Naive thymus-derived CD8-positive, alpha-beta T cell (primary cell): ENCODE results near the gene EFS. TPM values are rescaled to one million over a fixed set of nuclear protein-coding genes. Genes with fewer than 3 reads are reported as not detected.
A peak's percentile ranks its signal among the peaks of the same experiment; 100 is the strongest.

Experiments used
- ATAC-seq, 2 donors: fragments of 150-1000 bp; cut with Tn5 transposase in 1 of 2; sonication (Bioruptor Pico), chemical (Tn5 transposase) in 1 of 2; 1 replicate in 1 of 2; 2 replicates in 1 of 2; pipeline ENCODE4 v1.10.0; 2021; ENCODE audit warnings: mild to moderate bottlenecking in 2 of 2, moderate library complexity in 2 of 2
- POLR2A ChIA-PET: fragments of 350-600 bp; sonication (Branson Sonifier 250); formaldehyde crosslinking; loops from one replicate; lab custom pipeline; 2021; ENCODE audit warnings: antibody characterized with exemption; lab: Charles Lee
- DNase-seq, 10 donors: peaks; one replicate each; pipeline versions ENCODE4 v3.0.0 to v3.0.0-alpha.2; 2020 to 2022
- H3K27ac Mint-ChIP-seq, 10 donors: one replicate each; pipeline ENCODE4 v1.8.0; 2020 to 2022; ENCODE audit warnings: mild to moderate bottlenecking in 10 of 10, mixed read lengths in 10 of 10, moderate library complexity in 4 of 10, inconsistent platforms in 1 of 10
- H3K27me3 Mint-ChIP-seq, 5 donors: one replicate each; pipeline ENCODE4 v1.8.0; 2021 to 2022; ENCODE audit warnings: mixed read lengths in 5 of 5
- H3K36me3 Mint-ChIP-seq, 3 donors: one replicate each; pipeline ENCODE4 v1.8.0; 2020 to 2022; ENCODE audit warnings: mixed read lengths in 3 of 3, mild to moderate bottlenecking in 2 of 3, inconsistent platforms in 1 of 3
- H3K4me1 Mint-ChIP-seq, 4 donors: one replicate each; pipeline ENCODE4 v1.8.0; 2021 to 2022; ENCODE audit warnings: mixed read lengths in 4 of 4
- H3K4me3 Mint-ChIP-seq, 10 donors: one replicate each; pipeline ENCODE4 v1.8.0; 2020 to 2022; ENCODE audit warnings: mild to moderate bottlenecking in 10 of 10, mixed read lengths in 10 of 10, moderate library complexity in 6 of 10, inconsistent platforms in 1 of 10
- H3K9me3 Mint-ChIP-seq, 9 donors: one replicate each; pipeline ENCODE4 v1.8.0; 2020 to 2022; ENCODE audit warnings: mixed read lengths in 9 of 9, mild to moderate bottlenecking in 3 of 9, inconsistent platforms in 1 of 9, moderate library complexity in 1 of 9
- polyA plus RNA-seq, 3 donors: library from polyadenylated mRNA; unstranded; fragments of 300-500 nt; fragmentation: Illumina TruSeq; gene quantifications; one replicate each; pipeline ENCODE4 v1.2.3, GENCODE V29; 2021
- total RNA-seq, 8 experiments: library from RNA in 2 of 8; stranded (reverse) in 2 of 8; gene quantifications; one replicate each; pipeline ENCODE4 v1.2.3 and lab custom pipeline; 2021 to 2026

Gene EFS
- total and polyA plus RNA-seq, 5 experiments from 2014 or later = not detected

DNA sequence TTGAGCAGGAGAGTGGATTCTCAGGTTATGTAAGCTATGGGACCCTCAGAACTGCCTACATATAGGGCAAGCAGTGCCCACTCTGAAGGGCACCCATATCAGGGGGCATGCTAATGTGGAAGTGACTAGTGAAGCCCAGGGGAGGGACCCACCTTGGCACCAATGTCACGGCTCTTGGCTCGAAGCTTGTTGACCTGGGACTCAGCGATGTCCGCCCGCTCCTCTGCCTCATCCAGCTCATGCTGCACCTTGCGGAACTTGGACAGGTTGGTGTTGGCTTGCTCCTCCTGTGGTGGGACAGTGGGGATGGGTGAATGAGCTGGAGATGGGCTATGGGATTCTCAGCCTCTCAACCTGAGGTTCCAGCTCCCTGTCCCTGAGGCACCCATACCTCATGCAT, 17.3 kb upstream of the EFS start:
- POLR2A ChIA-PET = no interaction called here
- DNase-seq (no peak), ATAC-seq (no peak)
- Mint-ChIP-seq H3K36me3 (no peaks in the 10 kb centered on the region), H3K27me3 (peaks cover 0 to 33% (median 10%) of the 10 kb centered on the region in 5 donors), H3K9me3 (no peaks in the 10 kb centered on the region), H3K4me3 (no peak overlapping the region), H3K4me1 (peaks cover 0 to 1% (median 0%) of the 10 kb centered on the region in 4 donors), H3K27ac (no peak overlapping the region)

DNA sequence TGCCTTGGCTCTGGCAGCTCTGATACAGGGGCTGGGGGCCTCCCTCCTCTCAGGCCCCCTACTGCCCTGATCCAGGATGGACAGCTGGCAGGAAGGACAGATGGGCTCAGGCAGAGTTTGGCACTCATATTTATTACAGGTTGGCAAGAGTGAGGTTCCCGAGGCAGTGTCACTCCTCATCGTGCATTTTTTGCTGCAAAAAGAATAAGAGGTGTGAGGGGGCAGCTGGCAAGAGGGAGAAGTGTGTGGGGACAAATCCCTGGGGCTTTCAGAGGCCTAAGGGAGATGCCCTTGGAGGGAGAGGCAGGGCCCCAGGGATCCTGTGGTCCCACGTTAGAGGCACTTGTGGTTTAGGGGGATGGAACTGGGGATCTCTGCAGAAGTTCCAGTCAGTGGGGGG, 16.9 kb upstream of the EFS start:
- H3K36me3 Mint-ChIP-seq = no peaks in the 10 kb centered on the region

DNA sequence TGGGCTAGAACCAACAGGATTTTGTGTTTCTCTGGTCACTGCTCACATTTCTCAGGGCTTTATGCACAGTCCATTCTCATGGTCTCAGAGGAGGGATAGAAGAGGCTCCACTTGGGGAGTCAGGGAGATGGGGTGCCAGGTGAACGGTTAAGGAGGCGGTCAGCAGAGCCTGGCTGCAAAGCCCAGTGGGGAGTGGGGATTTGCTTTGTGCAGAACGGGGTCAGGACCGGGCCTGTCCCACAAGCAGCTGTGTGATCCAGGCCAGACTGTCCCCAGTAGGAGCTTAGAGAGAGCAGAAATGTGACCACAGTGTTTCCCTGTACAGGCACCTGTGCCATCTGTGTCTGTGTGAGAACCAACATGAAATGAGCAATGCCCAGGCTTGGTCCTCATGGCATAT, 16.0 kb upstream of the EFS start:
- ATAC-seq (no peak), DNase-seq (no peak)
- H3K27me3 Mint-ChIP-seq = peaks cover 0 to 36% (median 10%) of the 10 kb centered on the region in 5 donors
- POLR2A ChIA-PET = interaction anchor here (1.8 kb wide), 1 partner anchor 59 kb away, joined by 8 read pairs; the partner anchor contains the start of gene PABPN1
- H3K9me3 Mint-ChIP-seq = no peaks in the 10 kb centered on the region
- no peak overlapping the region for H3K27ac Mint-ChIP-seq
- H3K4me1 Mint-ChIP-seq = peaks cover 0 to 2% (median 0%) of the 10 kb centered on the region in 4 donors
- H3K36me3 Mint-ChIP-seq = no peaks in the 10 kb centered on the region
- no peak overlapping the region for H3K4me3 Mint-ChIP-seq

More for the DNA sequence above, 16.9 kb upstream of the EFS start:
- H3K27me3 Mint-ChIP-seq = peaks cover 0 to 36% (median 10%) of the 10 kb centered on the region in 5 donors
- peaks cover 0 to 2% (median 0%) of the 10 kb centered on the region in 4 donors for H3K4me1 Mint-ChIP-seq
- no peaks in the 10 kb centered on the region for H3K9me3 Mint-ChIP-seq
- POLR2A ChIA-PET = no interaction called here
- H3K27ac Mint-ChIP-seq = no peak overlapping the region
- ATAC-seq (no peak), DNase-seq (no peak)
- H3K4me3 Mint-ChIP-seq = no peak overlapping the region

GRCh38 chr14:23380197-23380914, 15.4 kb upstream of the EFS start:
- H3K36me3 Mint-ChIP-seq = no peaks in the 10 kb centered on the region
- H3K4me3 Mint-ChIP-seq = no peak overlapping the region
- peaks cover 0 to 2% (median 0%) of the 10 kb centered on the region in 4 donors for H3K4me1 Mint-ChIP-seq
- DNase-seq = no peak
- no peak overlapping the region for H3K27ac Mint-ChIP-seq
- peak in 1 of 2 donors; percentile 36 for ATAC-seq
- no peaks in the 10 kb centered on the region for H3K9me3 Mint-ChIP-seq
- H3K27me3 Mint-ChIP-seq = peaks cover 0 to 36% (median 10%) of the 10 kb centered on the region in 5 donors
- POLR2A ChIA-PET = interaction anchor here (1.3 to 1.8 kb wide), 2 partner anchors 54 to 59 kb away, joined by 4 to 8 read pairs; partner anchors contain the start of gene PABPN1

GRCh38 chr14:23379366-23380196, 14.6 kb upstream of the EFS start:
- Mint-ChIP-seq H3K36me3 (no peaks in the 10 kb centered on the region), H3K9me3 (no peaks in the 10 kb centered on the region), H3K27me3 (peaks cover 0 to 36% (median 10%) of the 10 kb centered on the region in 5 donors), H3K27ac (no peak overlapping the region), H3K4me3 (no peak overlapping the region), H3K4me1 (peaks cover 0 to 2% (median 0%) of the 10 kb centered on the region in 4 donors)
- DNase-seq (peak; percentile 47 to 84 (median 66)), ATAC-seq (peak; percentile 88 to 100)
- POLR2A ChIA-PET = interaction anchor here (1.3 to 1.8 kb wide), 2 partner anchors 53 to 58 kb away, joined by 4 to 8 read pairs; partner anchors contain the start of gene PABPN1

DNA sequence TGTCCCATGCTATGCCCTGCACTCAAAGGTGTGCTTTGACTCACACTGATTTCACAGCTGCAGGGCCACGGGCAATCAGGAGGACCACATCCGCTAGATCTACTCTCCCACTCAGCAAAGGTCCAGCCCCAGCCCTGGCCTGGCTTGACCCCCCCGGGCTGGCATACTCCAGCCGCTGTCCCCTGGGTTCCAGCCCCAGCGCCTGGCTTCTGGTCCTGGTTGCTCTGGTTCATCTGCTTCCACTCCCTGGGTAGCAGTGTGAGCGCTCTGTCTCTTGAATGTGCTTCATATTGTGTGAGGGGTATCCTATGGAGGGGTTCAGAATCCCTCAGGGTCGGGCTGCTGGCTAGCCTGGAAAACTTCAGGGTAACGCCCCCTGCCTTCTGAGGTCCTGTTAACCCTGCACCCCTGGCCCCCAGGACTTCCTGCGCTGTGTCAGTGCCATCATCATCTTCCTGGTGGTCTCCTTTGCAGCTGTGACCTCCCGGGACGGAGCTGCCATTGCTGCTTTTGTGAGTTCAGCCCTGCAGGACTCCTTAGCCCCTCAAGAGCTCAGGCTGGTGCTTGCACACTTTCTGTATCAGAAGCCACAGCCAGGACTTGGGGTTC, 13.7 kb upstream of the EFS start:
- Mint-ChIP-seq H3K27me3 (peaks cover 0 to 36% (median 10%) of the 10 kb centered on the region in 5 donors), H3K4me3 (no peak overlapping the region), H3K9me3 (no peaks in the 10 kb centered on the region), H3K36me3 (no peaks in the 10 kb centered on the region), H3K27ac (peak overlapping the region in 2 of 10 donors; percentile 57 to 66), H3K4me1 (peaks cover 0 to 2% (median 0%) of the 10 kb centered on the region in 4 donors)
- ATAC-seq = no peak
- POLR2A ChIA-PET = no interaction called here
- no peak for DNase-seq

GRCh38 chr14:23377573-23378563, 12.9 kb upstream of the EFS start:
- POLR2A ChIA-PET = no interaction called here
- no peak for DNase-seq
- no peak for ATAC-seq
- no peaks in the 10 kb centered on the region for H3K36me3 Mint-ChIP-seq
- H3K4me3 Mint-ChIP-seq = no peak overlapping the region
- no peaks in the 10 kb centered on the region for H3K9me3 Mint-ChIP-seq
- H3K4me1 Mint-ChIP-seq = peaks cover 0 to 2% (median 0%) of the 10 kb centered on the region in 4 donors
- H3K27me3 Mint-ChIP-seq = peaks cover 0 to 34% (median 10%) of the 10 kb centered on the region in 5 donors
- no peak overlapping the region for H3K27ac Mint-ChIP-seq

- POLR2A ChIA-PET = no interaction called here
- no peaks in the 10 kb centered on the region for H3K36me3 Mint-ChIP-seq
- H3K4me3 Mint-ChIP-seq = no peak overlapping the region
Measured at GRCh38 chr14:23377198-23377550, 12.2 kb upstream of the EFS start.

DNA sequence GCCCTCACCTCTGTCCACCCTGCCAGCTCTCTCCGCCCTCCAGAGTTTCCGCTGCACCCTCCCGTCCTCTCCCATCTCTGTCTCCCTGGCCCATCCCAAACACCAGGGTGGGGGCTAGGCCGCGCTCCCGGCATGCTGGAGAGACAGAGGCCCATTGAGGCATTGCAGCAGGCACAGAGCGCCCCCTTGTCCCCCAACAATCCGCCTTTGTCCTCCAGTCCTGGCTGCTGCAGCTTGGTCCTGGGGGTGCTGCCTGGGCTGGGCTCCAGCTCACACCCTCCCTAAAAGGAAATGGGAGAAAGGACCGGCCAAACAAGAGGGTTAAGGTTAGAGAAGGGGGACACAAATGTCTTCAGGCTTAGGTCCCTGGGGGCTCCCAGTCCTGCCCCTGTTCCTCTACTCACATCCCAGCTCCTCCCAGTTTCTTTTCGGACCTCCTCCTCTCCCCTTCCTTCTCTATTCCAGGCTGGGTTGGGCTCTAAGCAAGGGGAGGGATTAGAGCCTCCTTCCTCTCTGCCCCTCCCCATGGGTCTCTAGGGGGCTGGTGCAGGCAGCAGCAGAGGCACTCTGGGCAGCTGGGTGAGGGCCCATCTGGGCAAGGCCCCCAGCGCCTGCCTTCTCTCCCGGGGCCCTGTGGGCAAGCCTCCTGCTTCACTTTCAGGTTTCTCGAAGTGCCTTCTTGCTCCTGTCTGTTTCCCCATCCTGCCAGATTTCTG, 11.7 kb upstream of the EFS start, which contains the start of gene CMTM5:
Gene CMTM5 (plus strand): TSS at position 565 of the 716 bp plus-strand sequence. CDS start 206 bp downstream, outside the sequence.
- ATAC-seq (no peak), DNase-seq (no peak)
- POLR2A ChIA-PET = no interaction called here
- Mint-ChIP-seq H3K27ac (no peak within 1 kb of the TSS), H3K4me3 (no peak within 1 kb of the TSS), H3K36me3 (no peaks in the 10 kb centered on the region), H3K4me1 (peaks cover 0 to 2% (median 0%) of the 10 kb centered on the region in 4 donors), H3K9me3 (no peaks in the 10 kb centered on the region), H3K27me3 (peaks cover 0 to 22% (median 4%) of the 10 kb centered on the region in 5 donors)

More at GRCh38 chr14:23377198-23377550, 12.2 kb upstream of the EFS start:
- Mint-ChIP-seq H3K4me1 (peaks cover 0 to 2% (median 0%) of the 10 kb centered on the region in 4 donors), H3K27me3 (peaks cover 0 to 27% (median 10%) of the 10 kb centered on the region in 5 donors), H3K9me3 (no peaks in the 10 kb centered on the region), H3K27ac (no peak overlapping the region)
- ATAC-seq = no peak
- DNase-seq = no peak

DNA sequence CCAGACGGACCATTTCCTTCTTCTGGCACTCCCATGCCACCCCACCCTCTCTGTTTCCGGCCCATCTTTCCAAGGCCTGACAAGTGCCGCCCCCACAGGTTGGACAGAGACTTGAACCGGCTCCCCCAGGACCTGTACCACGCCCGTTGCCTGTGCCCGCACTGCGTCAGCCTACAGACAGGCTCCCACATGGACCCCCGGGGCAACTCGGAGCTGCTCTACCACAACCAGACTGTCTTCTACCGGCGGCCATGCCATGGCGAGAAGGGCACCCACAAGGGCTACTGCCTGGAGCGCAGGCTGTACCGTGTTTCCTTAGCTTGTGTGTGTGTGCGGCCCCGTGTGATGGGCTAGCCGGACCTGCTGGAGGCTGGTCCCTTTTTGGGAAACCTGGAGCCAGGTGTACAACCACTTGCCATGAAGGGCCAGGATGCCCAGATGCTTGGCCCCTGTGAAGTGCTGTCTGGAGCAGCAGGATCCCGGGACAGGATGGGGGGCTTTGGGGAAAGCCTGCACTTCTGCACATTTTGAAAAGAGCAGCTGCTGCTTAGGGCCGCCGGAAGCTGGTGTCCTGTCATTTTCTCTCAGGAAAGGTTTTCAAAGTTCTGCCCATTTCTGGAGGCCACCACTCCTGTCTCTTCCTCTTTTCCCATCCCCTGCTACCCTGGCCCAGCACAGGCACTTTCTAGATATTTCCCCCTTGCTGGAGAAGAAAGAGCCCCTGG, 10.7 kb upstream of the EFS start:
- Mint-ChIP-seq H3K36me3 (no peaks in the 10 kb centered on the region), H3K27ac (no peak overlapping the region), H3K4me3 (no peak overlapping the region), H3K27me3 (peaks cover 0 to 20% (median 4%) of the 10 kb centered on the region in 5 donors), H3K9me3 (no peaks in the 10 kb centered on the region), H3K4me1 (peaks cover 0 to 2% (median 0%) of the 10 kb centered on the region in 4 donors)
- no peak for ATAC-seq
- no peak for DNase-seq
- POLR2A ChIA-PET = no interaction called here
